DMS79 (cell line): Measurements from ENCODE around the gene GOLGA2.

Experiments used
- DNase-seq: peaks from one replicate; lab custom pipeline; 2025; lab: John Stamatoyannopoulos, UW

Gene GOLGA2

GRCh38 chr9:128257907-128258306 lies 17.9 kb downstream of the GOLGA2 start:
- no peak for DNase-seq

DNA sequence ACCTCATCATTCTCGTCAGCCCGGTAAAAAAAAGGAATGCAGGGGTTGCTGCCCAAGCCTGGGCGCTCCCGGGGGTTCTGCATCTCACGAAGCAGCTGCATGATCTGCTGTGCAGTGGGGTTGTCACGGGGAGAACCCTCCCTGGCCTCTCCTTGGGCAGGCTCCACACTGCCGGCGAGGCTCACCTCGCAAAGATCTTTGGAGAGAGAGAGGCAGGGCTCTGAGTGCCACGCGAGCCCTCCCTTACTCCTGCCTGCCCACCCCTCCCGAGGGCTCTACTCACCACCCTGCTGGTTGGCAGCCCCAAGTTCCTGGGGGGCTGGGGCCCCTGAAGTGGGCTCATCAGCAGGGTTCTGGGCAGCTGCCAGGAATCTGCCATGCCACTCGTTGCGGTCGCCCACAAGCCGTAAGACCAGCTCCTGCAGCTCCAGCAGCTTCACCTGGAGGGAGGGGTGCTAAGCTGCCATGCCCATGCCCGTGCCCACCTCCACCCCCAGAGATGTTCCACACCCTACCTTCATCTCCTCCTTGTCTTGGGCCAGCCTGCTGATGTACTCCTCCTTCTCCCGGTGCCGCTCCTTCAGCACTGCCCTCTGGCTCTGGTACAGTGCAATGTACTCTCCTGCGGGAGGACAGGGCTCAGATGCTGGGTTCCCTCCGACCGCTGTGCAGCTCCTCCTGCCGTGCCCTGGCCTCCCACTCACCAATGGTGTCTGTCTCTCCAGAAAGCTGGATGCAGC lies 18.6 kb downstream of the GOLGA2 start:
- DNase-seq: peak; percentile 62

- DNase-seq: no peak
Observed at GRCh38 chr9:128254855-128255759, 20.7 kb downstream of the GOLGA2 start.

GRCh38 chr9:128254362-128254761 lies 21.4 kb downstream of the GOLGA2 start:
- DNase-seq: no peak

DNA sequence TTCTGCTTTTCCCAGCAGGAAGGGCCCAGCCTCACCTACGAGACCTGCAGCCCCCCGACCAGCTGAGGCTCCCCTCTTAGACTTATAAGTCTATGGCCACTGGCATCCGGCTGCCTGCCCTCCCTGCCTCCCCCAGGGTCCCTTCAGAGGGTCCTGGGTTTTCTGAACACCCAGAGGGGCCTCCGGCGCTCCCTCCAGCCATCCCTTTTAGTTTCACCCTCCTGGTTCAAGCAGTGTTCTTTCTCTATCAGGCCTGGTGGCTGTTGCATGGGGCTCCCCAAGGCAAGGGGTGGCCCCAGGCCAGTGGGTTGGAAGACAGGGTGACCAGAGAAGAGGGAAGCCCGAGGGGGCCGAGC lies 21.8 kb downstream of the GOLGA2 start:
- DNase-seq: no peak

DNA sequence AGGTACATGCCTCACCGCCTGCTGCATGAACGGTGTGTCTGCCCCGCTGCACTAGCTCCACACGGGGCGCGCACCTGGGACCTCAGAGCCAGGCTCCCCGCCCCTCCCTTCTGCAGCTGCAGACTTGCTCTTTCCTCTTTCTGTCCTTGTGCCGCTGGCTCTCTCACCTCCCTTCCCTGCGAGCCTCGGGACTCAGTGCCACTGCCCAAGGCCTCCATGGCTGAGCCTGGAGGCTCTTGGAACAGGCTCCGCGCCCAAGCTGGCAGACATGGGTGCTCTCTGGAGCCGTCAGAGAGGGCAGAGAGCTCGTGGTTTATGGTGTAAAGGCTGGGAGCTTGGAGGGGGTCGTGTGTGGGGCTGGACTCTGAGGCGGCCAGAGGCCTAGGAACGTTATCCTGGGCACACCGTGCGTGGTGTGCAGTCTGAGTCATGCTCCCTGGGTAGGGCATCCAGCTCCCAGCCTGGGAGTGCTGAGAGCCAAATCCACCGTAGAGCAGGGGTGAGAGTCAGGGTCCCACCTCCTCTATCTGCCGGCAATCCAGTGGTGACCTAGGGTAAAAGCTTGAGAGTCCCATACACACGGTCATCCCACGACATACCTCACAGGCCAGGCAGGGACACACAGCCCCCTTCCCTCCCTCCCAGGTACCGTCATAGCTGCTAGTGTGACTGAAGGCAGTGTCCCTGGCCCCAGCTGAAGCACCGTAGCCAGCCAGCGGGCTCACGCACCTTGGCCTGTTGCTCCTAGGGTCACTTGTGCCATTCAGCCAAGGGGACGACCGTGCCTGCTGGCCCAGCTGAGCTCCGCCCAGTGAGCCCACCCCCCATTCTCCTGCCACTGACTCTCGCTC lies 22.4 kb downstream of the GOLGA2 start:
- DNase-seq: no peak

DNA sequence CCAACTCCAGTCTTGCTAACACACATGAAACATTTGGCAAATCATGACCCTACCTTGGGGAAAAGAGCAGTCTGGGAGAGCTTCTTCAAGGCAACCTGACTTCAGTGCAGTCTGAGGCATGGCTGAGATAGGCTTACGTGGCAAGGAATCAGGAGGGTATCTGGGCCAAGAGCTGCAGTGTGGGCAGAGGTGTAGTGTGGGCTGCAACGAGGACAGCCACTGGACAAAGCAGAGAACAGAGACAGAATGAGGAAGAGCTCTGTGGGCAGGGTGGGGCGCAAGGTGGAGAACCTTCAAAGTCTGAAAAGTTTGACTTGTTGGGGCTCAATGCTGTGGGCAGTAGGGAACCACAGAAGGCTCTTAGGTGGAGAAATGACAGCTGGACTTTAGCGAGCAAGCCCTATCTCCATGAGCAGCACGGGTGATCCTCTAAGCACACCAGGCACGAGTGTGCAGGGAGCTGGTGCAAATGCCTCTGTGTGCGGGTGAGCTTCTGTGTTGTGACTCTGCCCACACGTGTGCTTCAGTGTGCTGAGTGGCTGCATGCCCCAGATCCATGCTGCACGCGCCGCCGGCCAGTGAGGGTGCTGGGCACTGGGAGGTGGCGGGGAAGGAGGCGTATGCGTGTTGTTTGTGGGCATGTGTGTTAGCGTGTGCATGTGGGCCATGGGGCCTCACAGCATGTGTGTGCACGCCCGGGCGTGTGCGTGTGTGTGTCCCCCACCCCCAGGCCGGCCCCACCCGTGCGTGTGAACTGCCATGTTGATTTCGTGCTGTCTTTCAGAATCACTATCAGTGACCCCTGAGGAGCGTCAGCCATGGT lies 23.3 kb downstream of the GOLGA2 start:
- DNase-seq: no peak

DNA sequence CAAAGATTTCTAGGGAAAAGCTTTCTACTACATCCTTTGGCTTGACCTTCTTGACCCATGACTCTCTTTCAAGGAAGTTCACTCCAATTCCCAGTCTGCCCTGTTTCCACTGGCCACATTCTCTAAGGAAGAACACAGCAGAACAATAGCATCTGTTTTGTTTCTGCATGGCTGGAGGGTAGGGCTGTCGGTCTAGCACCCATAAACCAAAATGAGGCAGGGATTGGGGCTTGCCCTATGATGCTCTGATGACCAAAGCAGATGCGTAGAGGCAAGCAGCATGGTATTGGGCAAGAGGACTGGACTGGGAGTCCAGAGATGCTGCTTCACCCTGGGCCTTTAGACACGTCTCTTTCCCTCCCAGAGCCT lies 24.1 kb downstream of the GOLGA2 start:
- DNase-seq: no peak

- DNase-seq: no peak
Observed at GRCh38 chr9:128250839-128251731, 24.7 kb downstream of the GOLGA2 start.

DNA sequence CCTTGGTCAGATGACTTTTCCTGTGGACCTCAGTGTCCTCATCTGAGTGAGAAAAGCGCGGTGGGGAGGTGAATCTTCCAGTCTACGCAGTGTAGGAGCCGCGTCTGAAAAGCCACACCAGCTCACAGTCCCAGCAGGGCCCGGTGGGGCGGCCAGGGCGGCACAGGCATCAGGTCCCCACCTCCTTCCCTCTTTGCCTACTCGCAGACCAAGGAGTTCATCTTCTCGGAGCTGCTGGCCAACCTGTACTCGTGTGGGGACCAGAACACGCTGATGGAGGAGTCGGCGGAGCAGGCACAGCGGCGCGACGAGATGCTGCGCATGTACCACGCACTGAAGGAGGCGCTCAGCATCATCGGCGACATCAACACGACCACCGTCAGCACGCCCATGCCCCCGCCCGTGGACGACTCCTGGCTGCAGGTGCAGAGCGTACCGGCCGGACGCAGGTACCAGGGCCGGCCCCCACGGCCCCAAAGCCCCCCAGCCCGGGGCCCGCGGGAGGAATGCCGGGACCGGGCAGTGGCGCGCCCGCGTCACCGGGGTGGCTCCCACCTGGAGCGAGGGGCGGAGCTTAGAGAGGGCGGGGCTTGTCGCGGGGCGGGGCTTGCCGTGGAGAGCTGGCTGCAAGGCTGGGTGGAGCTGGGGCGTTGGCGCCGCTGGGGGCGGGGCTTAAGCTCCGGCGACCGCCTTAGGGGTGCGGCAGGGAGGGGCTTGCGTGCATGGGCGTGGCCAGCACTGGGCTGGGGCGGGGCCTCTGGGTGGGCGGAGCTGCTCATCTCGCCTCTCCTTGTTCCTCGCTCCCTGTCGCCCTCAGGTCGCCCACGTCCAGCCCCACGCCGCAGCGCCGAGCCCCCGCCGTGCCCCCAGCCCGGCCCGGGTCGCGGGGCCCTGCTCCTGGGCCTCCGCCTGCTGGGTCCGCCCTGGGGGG lies 25.6 kb downstream of the GOLGA2 start:
- no peak for DNase-seq

DNA sequence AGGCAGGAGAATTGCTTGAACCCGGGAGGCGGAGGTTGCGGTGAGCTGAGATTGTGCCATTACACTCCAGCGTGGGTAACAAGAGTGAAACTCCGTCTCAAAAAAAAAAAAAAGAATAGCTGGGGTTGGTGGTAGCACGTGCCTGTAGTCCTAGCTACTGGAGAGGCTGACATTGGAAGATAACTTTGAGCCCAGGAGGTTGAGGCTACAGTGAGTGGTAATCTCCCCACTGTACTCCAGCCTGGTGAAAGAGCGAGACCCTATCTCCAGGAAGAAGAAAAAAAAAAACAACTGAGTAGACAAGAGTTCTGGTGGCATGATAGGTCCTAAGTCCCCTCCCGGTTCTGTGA lies 26.3 kb downstream of the GOLGA2 start:
- no peak for DNase-seq

DNA sequence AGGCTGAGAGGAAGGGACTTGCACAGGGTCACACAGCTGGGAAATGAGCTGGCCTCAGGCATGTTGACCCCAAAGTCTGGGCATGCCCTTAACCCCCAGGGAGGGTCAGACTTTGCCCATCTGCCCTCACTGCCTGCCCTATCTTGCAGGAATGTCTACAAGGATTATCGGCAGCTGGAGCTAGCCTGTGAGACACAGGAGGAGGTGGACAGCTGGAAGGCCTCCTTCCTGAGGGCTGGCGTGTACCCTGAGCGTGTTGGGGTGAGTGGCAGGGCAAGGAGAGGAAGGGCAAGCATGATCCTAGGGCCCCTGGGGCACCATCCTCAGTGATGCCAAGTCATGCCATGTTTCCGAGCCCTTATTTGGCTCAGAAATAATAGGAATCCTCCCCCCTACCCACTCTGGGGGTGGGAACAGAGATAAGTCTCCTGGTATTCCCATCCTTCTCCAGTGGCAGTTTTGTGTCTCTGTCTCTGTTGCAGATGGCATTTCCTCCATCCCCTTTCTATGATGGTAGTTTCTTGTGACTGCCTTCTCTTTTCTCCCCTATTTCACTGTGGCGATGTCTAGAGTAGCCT lies 28.5 kb downstream of the GOLGA2 start:
- no peak for DNase-seq

- DNase-seq: no peak
Observed at GRCh38 chr9:128246471-128246870, 29.3 kb downstream of the GOLGA2 start.

- DNase-seq: no peak
Observed at GRCh38 chr9:128245421-128246151, 30.2 kb downstream of the GOLGA2 start.

GRCh38 chr9:128244837-128245231 lies 31.0 kb downstream of the GOLGA2 start:
- no peak for DNase-seq

GRCh38 chr9:128244091-128244836 lies 31.5 kb downstream of the GOLGA2 start:
- DNase-seq: no peak

GRCh38 chr9:128243215-128244018 lies 32.4 kb downstream of the GOLGA2 start:
- DNase-seq: no peak
